ENCODE data around the gene FXYD6. TPM values are rescaled to one million over a fixed set of nuclear protein-coding genes. Genes with fewer than 3 reads are reported as not detected.
"Not testable (repeated sequence)": the region's sequence is repeated elsewhere in the genome, so short reads cannot be mapped to it uniquely, and the experiment has no call there.

Gene FXYD6
- total RNA-seq, 1 donor from 2014 or later = 10.4 TPM

DNA sequence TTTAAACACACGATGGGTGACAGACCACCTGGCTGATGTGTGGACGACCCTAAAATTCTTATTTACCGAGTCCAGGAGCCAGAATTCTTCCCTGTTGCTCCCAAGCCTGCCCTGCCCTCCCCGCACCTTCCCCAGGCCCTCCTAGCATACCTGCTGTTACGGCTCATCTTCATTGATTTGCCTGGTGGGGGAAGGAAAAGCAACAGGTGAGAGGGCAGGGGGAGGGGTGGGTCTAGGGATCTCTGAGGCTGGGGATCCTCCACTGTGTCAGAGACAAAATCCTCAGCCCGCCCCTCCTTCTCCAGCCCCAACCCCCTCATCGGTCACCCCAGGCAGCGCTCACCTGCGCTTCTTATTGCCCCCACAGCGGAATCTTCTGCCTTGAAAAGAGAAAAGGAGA is 55.9 kb downstream of the FXYD6 start:
- ATAC-seq (no peak), DNase-seq (ENCODE audit: low spot score) (no peak)

DNA sequence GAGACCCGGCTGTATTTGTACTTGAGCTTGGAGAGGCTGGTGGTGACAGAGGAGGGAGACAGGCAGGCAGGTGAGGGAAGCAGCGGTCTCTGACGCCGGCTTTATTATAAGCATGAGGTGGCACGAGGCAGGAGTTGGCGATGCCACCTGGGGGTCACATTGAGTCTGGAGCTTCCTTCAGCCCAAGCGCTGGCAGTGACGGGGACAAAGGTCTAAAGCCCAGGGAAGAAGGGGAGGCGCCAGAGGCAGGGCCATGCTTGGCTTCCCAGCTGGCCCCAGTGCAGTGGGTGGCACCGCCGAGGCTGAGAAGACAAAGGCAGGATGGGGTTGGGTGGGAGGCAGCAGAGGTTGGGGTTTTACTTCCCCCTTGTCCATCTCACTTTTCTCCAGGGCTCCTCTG is 56.4 kb downstream of the FXYD6 start:
- ATAC-seq = no peak
- no peak for DNase-seq (ENCODE audit: low spot score)

DNA sequence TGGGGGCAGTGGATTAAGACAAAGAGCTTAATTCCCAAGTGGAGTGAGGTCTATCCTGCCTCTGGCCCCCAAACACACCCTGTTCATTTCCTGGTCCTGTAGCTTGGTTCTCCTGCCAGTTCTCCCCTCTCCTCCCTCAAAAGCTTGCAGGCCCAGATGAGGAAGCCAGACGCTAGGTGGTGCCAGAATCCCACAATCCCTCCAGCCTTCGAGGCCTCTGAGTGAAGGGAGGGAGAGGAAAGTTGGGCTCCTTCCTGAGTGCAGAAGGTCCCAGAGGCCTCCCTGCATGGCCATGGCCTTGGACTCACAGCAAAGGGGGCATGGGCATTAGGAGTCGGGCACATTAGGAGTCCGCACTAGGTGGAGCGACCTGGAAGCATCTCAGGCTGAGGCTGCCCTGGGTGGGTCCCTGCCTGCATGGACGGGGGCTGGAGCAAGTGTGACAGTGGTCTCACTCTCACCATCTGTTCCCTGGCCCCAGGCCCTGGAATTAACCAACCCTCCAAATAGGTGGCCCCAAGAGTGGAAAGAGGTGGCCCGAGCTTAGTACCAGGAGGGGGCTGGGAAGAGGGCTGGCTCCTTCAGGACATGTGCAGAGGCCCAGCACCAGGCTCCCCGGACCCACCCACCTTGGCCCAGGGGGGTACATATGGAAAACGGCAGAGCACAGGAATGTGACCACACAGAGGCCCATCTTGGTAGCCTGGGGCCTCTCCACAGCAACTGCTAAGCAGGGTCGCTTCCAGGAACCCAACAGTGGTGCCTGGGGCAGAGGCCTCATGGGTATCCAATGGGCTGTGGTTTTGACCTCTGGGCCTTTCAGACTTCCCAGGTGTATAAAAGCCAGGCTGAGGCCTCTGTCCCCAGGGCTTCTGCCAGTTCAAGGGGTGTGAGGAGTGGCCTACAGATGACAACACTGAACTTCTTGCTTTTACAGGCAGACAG is 57.1 kb downstream of the FXYD6 start:
- DNase-seq (ENCODE audit: low spot score) = no peak
- no peak for ATAC-seq

DNA sequence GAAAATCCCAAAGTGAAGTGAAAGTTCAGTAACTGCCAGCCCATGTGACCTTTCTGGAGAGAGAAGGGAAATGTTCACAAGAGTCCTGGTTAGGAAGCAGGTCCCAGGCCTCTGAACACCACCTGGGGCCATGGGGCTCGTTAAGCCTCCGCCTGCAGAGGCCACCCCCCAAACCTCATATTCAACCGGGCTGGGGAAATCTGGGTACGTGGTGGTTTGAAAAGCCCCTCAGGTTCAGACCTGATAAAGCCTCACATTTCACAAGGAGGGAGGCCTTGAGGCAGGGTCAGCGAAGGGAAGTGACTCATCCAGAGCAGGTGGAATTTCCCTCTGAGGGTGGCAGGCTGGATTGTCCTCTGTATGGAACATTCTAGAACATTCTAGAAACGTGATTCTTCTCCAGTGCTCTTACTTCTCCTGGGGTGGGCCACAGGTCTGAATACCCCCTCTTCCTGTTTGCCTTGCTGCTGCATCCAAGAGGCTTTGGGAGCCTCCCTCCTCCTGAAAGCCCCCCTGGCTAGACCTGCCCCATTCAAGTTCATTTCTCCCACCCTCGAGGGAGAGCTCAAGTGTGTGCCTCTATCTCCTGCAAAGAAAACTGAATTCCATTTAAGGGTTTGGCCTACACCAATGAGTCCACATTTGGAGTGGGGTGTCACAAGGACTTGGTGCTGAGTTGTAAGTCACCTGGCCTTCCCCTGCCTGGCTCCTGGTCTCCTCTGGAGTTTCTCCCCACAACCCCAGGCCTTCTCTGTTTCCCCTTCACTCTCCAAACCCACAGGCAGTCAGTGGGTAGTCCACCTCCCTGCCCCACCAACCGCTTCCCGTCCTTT is 58.2 kb downstream of the FXYD6 start:
- DNase-seq (ENCODE audit: low spot score) = no peak
- ATAC-seq = peak; percentile 5

DNA sequence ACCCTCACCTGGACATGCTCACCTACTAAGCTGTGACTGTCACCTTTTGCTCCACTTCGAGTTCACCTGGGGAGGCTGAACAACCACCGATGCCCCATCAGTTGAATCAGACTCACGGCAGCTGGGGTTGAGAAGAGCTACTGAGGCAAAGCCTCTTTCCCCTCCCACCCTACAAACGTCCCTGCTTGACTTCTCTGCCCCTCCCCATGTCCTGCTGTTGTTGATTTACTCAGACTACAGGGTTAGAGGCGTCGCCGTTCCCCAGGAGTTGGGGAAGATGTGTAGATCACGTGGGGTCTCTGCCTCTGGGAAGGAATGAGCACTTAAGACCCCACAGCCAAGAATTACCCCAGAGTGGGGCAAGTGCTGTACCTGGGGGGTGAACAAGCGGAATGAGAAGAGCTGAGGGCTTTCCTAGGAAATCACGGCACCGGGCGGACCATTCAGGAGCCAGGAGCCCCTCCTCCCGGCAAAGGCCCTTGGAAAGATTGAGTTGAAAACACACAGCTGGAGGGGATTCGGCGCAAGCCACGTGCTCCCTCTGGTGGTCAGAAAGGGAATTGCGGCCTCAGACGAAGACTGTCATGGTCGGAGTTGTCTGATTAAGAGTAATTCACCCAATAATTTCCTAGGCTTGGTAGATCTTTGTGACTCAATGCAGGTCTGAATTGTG is 59.0 kb downstream of the FXYD6 start:
- ATAC-seq = peak; percentile 83
- DNase-seq (ENCODE audit: low spot score) = peak; percentile 74

DNA sequence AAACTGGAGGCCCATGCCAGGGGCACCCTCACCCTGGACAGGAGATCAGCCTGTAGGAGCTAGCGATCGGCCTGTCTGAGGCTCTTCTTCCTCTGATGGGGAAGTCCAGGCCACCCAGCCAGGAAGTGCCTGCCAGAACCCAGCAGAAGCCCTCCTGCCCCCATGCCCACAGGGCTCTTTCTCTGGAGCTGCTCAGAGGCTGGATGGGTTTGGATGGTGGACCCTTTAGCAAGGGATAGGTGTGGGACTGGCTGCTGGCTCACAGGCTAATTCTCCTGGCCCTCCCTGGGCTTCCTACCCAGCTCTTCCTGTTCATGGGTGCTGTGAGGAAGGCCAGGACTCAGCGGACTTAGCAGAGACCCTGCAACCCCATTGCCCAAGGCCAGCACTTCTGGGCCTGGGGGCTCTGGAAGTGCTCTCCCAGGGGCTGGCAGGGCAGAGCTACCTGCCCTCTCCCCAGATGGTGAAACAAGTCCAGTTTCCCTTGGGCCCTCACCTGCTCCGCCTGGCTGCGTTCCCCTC is 59.6 kb downstream of the FXYD6 start:
- DNase-seq (ENCODE audit: low spot score) (no peak), ATAC-seq (no peak)

DNA sequence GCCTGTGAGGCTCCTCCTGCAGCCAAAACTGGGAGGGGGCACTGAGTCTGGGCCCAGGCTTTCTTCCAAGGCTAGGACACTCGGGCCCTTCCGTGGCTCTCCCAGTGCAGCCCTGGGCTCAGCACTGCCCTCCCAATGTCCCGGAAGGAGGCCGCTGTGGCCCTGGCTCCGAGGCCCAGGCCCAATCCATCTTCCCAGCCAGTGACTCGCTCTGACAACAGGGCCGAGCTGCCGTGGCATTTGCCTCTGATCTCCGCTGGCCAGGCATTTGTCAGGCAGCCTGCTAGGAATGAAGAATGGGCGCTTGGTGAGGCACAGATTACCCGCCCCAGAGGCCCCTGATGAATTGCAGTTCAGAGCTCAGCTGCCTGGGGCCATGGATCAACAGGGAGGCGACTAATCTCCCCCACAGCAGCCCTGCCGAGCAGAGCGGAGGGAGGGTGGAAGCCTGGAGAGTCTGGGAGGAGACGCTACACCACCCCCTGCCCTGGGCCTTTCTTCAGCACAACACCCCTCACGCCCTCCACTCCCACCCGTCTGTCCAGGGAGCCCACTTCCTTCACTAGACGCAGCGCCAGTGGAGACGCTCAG is 60.2 kb downstream of the FXYD6 start:
- DNase-seq (ENCODE audit: low spot score) (no peak), ATAC-seq (no peak)

DNA sequence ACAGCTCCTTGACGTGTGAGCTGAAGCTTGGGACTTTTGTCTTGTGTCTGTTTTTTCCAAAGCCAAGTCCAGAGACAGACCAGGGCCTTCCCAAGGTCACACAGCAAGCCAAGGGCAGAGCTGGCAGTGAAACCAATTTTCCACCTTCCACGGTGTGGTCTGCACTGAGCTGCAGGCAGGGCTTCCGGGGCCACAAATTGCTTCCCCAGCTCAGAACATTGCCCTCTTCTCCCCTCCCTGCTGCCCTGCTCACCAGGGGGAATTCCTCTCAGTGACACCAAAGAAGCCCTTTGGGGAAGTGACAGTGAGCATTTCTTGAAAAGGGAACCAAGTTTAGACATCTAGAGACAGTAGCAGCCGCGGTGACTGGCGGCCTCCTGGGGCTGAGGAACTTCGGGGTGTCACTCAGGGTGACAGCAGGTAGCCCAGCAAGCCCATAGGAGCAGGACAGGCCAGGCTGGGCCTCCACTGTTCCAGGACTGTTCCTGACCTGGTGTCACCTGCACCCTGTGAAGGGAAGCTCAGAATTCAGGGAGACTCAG is 61.1 kb downstream of the FXYD6 start:
- DNase-seq (ENCODE audit: low spot score) (no peak), ATAC-seq (peak; percentile 20)

DNA sequence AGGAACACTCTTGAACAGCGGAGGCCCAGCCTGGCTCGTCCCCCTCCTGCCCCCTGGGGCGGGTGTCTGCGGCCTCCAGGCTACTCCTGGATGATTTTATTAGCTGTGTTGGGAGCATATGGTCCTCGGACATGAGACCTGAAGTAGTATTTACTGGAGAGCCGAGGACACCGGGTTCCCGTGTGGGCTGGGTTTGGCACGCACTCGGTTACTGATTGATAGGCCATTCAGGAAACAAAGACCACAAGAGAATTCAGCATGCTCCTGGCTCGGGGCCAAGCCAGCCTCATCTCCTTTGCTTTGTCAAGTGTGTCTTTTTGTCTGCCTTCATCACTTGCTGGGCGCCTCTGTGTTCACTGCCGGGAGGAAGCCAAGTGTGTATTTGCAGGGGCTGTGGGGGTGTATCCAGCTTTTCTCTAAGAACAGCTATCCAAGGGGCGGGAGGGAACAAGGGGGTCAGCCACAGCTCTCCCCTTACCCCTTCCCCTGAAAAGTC is 61.6 kb downstream of the FXYD6 start:
- DNase-seq (ENCODE audit: low spot score) = no peak
- ATAC-seq = no peak

DNA sequence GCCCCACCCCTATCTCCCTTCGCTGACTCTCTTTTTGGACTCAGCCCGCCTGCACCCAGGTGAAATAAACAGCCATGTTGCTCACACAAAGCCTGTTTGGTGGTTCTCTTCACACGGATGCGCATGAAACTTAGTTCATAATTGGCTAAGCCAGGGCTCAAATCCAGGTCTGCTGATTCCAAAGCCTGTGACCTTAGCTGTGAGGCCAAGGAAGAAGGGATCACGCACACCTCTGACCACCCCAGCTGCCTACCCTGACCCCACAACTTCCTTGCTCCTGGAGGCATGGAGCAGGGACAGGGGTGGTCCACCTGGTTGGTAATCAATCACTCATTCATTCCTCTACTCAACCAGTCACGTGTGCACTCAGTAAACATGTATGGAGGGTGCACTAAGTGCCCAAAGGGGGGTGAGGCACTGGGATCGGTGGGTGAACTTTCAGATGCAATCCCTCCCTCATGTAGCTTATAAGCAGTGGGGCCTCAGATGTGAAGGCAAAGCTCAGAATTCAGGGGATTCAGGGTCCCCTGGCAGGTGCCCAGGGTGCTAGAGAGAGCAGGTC is 62.2 kb downstream of the FXYD6 start:
- ATAC-seq (no peak), DNase-seq (ENCODE audit: low spot score) (no peak)

DNA sequence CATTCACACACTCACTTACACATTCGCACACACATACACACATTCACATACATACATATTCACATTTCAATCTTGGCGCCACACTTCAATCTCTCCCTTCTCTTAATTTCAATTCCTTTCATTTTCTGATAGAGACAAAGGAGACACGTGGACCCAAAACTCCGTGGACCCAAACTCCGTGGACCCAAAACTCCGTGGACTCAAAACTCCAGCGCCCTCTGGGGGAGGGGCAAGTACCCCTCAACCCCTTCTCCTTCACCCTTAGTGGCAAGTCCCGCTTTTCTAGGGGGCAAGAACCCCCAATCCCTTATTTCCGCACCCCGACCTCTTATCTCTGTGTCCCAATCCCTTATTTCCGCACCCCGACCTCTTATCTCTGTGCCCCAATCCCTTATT is 66.4 kb downstream of the FXYD6 start:
- ATAC-seq; DNase-seq (ENCODE audit: low spot score): not testable (repeated sequence)

DNA sequence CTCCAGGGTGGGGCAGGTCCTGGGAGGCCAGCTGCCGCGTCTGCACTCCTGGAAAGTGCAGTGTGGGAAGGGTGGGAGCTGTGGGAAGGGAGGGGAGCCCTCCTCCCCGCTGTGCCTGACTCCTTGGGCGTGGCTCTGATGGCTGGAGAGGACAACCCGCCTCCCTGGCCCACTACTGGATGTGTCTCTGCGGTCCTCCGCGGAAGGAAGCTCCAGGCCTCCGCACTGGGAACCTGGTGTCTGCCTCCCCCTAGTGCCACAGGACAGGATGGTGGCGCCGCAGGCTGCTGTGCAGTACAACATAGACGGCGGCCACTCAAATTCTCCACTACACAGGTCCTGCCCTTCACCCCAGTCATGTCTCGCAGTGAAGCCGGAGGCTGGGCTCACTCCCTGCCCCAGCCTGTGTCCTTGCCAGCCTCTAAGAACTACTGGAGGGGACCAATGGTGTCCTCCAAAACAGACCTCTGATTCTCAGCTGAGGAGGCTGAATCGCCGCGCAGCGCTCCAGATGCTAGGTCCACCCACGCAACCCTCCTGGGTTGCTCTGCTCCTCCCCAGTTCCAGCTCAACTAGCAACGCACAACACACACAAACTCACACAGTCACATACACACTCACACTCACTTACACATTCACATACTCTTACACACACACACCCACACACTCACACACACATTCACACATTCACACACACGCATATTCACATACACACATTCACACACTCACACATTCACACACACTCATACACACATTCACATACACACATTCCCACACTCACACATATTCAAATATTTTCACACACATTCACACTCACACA is 67.0 kb downstream of the FXYD6 start:
- ATAC-seq (peak; percentile 69), DNase-seq (ENCODE audit: low spot score) (no peak)

DNA sequence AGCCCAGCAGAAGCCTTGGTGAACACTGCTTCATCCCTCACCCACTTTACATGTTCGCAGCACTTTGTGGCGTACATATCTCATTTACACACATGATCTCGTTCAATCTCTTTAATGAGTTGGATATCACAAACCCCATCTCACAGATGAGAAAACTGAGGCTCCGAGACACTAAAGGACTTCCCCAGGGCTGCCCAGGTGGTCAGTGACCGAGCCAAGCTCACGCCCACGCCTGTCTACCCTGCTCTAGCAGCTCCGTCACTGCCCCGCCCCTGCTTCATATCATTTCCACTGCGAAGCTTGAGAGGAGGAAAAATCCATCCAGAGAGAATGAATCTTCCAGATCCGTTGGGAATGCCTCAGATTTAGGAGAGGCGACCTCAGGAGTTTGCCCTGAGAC is 67.7 kb downstream of the FXYD6 start:
- no peak for ATAC-seq
- no peak for DNase-seq (ENCODE audit: low spot score)

DNA sequence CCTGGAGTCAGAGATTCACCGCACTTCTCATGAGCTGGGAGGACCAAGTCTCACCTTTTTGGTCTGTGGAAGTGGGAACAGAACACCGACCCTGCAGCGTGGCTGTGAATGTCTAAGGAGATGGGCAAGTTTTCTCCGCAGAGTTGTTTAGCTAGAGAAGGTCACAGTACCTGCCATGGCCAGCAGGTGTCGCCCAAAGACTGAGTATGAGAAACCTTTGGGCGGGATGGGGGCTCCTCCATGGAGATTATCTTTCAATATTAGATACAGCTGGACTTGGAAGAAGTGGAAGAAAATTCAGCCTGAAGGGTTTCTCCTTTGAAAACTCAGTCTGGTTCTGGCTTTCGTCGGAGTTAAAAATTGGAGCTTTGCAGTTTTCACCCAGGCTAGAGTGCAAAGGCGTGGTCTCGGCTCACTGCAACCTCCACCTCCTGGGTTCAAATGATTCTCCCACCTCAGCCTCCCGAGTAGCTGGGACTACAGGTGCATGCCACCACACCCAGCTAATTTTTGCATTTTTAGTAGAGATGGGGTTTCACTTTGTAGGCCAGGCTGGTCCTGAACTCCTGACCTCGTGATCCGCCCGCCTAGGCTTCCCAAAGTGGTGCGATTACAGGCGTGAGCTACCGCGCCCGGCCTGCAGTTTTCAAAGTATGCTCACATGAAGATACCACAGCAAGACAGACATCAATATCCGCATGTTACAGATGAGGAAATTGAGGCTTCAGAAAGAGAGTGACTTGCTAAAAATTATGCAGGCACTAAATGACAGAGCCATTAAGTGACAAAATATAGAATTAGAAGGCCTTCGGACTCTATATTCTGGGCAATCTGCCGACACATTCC is 68.8 kb downstream of the FXYD6 start:
- ATAC-seq (peak; percentile 91), DNase-seq (ENCODE audit: low spot score) (no peak)

DNA sequence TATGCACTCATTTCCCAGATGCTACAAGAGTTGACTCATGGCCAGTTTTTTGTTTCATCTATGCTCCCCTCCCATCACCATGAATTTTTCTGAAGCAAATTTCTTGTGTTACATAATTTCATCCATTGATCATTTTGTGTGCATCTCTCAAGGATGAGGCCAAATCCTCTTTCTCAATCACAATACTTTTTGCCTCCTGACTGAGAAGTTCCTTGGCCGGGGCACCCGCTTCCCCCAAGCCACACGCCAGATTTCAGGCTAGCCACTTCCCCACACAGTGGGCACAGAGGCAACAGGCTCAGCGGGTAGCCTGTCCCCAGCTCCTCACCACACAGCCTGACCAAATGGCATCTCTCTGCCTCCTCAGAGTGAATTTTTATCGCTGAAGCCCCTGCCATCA is 69.6 kb downstream of the FXYD6 start:
- no peak for DNase-seq (ENCODE audit: low spot score)
- no peak for ATAC-seq

DNA sequence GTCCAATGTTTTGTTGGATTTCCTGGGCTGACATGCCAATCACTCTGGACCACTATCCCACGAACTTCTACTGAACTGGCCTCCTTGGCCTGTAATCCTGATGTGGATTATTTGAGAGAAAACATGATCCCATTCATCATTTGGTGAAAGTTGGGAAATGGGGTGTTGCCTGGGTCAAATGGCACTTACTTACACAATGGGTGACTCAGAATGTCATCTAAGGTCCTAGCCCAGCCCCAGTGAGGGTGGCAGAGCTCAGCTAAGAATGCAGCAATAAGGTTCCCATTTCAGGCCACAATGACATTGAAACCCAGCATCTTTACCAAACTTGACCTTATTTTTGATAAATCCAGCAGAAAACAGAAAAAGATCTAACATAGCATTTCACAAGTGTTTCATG is 71.4 kb downstream of the FXYD6 start:
- no peak for DNase-seq (ENCODE audit: low spot score)
- no peak for ATAC-seq

DNA sequence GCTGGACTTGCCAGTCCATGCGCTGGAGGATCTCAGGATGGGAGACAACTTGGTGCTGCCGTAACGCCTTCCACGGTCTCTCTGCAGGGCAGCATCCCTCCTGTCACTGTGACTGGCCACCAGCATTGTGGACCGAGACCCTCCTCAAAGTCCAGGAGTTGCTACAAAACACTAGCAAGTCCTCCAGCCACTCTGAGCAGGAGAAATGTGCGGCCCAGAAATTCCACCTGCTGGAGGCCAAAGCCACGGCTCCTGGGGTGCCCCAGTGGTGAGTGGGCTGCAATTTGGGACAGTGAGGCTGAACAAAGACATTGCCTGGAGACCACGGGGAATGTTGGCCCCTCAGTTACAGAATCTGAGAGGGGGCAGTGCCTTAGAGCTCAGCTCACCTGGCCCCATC is 72.6 kb downstream of the FXYD6 start:
- ATAC-seq (no peak), DNase-seq (ENCODE audit: low spot score) (no peak)

DNA sequence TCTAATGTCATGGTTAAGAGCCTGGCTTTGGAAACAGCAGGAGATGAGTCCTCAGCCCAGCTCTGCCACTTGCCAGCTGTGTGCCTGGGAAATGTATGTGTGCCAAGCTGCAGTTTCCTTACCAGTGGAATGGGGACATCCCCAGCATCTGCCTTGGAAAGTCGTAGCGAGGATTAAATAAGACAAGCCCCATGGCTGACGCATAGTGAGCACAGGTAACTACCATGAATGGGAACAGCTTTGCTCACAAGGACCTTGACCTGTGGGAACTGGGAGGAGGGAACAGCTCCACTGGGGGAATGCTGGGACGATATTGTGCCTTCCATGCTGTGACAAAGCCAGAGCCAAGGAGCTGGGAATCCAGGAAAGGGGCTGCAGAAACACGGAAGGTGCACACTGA is 76.8 kb downstream of the FXYD6 start:
- no peak for ATAC-seq
- no peak for DNase-seq (ENCODE audit: low spot score)

Measured in left lobe of liver (tissue), 2 donors.